Activated B cell treated with CpG ODN at 0.5 μM for 24 hours (primary cell): ENCODE measurements around the gene PHF5A. TPM values are rescaled to one million over a fixed set of nuclear protein-coding genes. Genes with fewer than 3 reads are reported as not detected.

Source experiments
- ATAC-seq: fragments of 200-7000 bp; cut with Tn5 transposase; one replicate; pipeline ENCODE4 v1.10.0; 2021; ENCODE audit warnings: low read depth, mild to moderate bottlenecking, moderate library complexity
- CTCF ChIA-PET: fragments of 350-600 bp; sonication (Branson Sonifier 250); formaldehyde crosslinking; loops from one replicate; lab custom pipeline; 2021; ENCODE audit warnings: antibody characterized with exemption; lab: Charles Lee
- POLR2A ChIA-PET: fragments of 350-600 bp; sonication (Branson Sonifier 250); formaldehyde crosslinking; loops from one replicate; lab custom pipeline; 2021; ENCODE audit warnings: antibody characterized with exemption; lab: Charles Lee
- DNase-seq: peaks from one replicate; pipeline ENCODE4 v3.0.0; 2022
- H3K27ac Mint-ChIP-seq: one replicate; pipeline ENCODE4 v1.8.0; 2020; ENCODE audit warnings: mixed read lengths
- H3K27me3 Mint-ChIP-seq: one replicate; pipeline ENCODE4 v1.8.0; 2021; ENCODE audit warnings: mixed read lengths
- H3K36me3 Mint-ChIP-seq: one replicate; pipeline ENCODE4 v1.8.0; 2021; ENCODE audit warnings: low read depth, mixed read lengths
- H3K4me1 Mint-ChIP-seq: one replicate; pipeline ENCODE4 v1.8.0; 2021; ENCODE audit warnings: mixed read lengths
- H3K4me3 Mint-ChIP-seq: one replicate; pipeline ENCODE4 v1.8.0; 2020; ENCODE audit warnings: mild to moderate bottlenecking, mixed read lengths
- H3K9me3 Mint-ChIP-seq: one replicate; pipeline ENCODE4 v1.8.0; 2020; ENCODE audit warnings: mixed read lengths
- CTCF ChIP-seq: fragments of 200-600 bp; IDR thresholded peaks from one replicate; pipeline ENCODE4 v1.8.0; 2022; ENCODE audit warnings: antibody characterized with exemption, mild to moderate bottlenecking
- intact Hi-C: fragments of 100-400 bp; cut with micrococcal nuclease; formaldehyde crosslinking; loops from one replicate; pipeline ENCODE4 v1.15.1; 2024
- total RNA-seq: library from RNA; stranded (reverse); gene quantifications from 2 replicates; pipeline ENCODE4 v1.2.3, GENCODE V29; 2022

The PHF5A gene
- total RNA-seq, 1 donor from 2014 or later: 54.0 TPM

GRCh38 chr22:41431656-41432055 lies 36.8 kb downstream of the PHF5A start:
- no peak for TF ChIP-seq CTCF
- ChIA-PET CTCF (no interaction called here), POLR2A (no interaction called here)
- Mint-ChIP-seq H3K4me3 (no peak overlapping the region), H3K27ac (peak overlapping the region; percentile 53), H3K4me1 (peaks cover 12% of the 10 kb centered on the region), H3K27me3 (no peaks in the 10 kb centered on the region), H3K9me3 (no peaks in the 10 kb centered on the region), H3K36me3 (peaks cover 64% of the 10 kb centered on the region)
- ATAC-seq: no peak
- intact Hi-C loops: no loop called here
- no peak for DNase-seq

- Mint-ChIP-seq H3K27ac (no peak overlapping the region), H3K36me3 (peaks cover 56% of the 10 kb centered on the region), H3K9me3 (no peaks in the 10 kb centered on the region), H3K4me1 (peaks cover 22% of the 10 kb centered on the region), H3K27me3 (no peaks in the 10 kb centered on the region), H3K4me3 (no peak overlapping the region)
- ATAC-seq (no peak), DNase-seq (no peak)
- CTCF ChIA-PET: no interaction called here
- POLR2A ChIA-PET: interaction anchor here (0.9 kb wide), 1 partner anchor 19 kb away, joined by 4 read pairs; no protein-coding TSS in a partner anchor
- no peak for TF ChIP-seq CTCF
- intact Hi-C loops: no loop called here
These were observed 38.5 kb downstream of the PHF5A start for GRCh38 chr22:41429951-41430332.

GRCh38 chr22:41429232-41429950 lies 39.1 kb downstream of the PHF5A start:
- Mint-ChIP-seq H3K36me3 (peaks cover 54% of the 10 kb centered on the region), H3K27ac (no peak overlapping the region), H3K4me1 (peaks cover 25% of the 10 kb centered on the region), H3K4me3 (no peak overlapping the region), H3K27me3 (no peaks in the 10 kb centered on the region), H3K9me3 (no peaks in the 10 kb centered on the region)
- ATAC-seq: no peak
- POLR2A ChIA-PET: interaction anchor here (0.9 kb wide), 1 partner anchor 19 kb away, joined by 4 read pairs; no protein-coding TSS in a partner anchor
- intact Hi-C loops: no loop called here
- CTCF ChIA-PET: no interaction called here
- TF ChIP-seq CTCF: no peak
- DNase-seq: no peak

- ChIA-PET CTCF (interaction anchor here (1.4 to 1.8 kb wide), 3 partner anchors 11 to 91 kb away, joined by 3 to 4 read pairs (median 4); no protein-coding TSS in a partner anchor), POLR2A (interaction anchor here (0.7 to 5.3 kb wide), 7 partner anchors 17 to 358 kb away, joined by 5 to 46 read pairs (median 8); partner anchors contain the start of genes ACO2, PHF5A and TOB2)
- Mint-ChIP-seq H3K27ac (peak overlapping the region; percentile 73), H3K36me3 (peaks cover 46% of the 10 kb centered on the region), H3K9me3 (no peaks in the 10 kb centered on the region), H3K4me1 (peaks cover 46% of the 10 kb centered on the region), H3K27me3 (no peaks in the 10 kb centered on the region), H3K4me3 (peak overlapping the region; percentile 25)
- intact Hi-C loops: loop anchor here (2.0 kb wide), 1 partner anchor 19 kb away; no protein-coding TSS in a partner anchor
- ATAC-seq (peak; percentile 63), DNase-seq (no peak)
- no peak for TF ChIP-seq CTCF
These were observed 42.7 kb downstream of the PHF5A start for GRCh38 chr22:41425660-41426365.

GRCh38 chr22:41418717-41419116 lies 49.8 kb downstream of the PHF5A start:
- DNase-seq (no peak), ATAC-seq (no peak)
- Mint-ChIP-seq H3K36me3 (peaks cover 18% of the 10 kb centered on the region), H3K27ac (no peak overlapping the region), H3K9me3 (no peaks in the 10 kb centered on the region), H3K4me1 (peaks cover 54% of the 10 kb centered on the region), H3K4me3 (no peak overlapping the region), H3K27me3 (no peaks in the 10 kb centered on the region)
- intact Hi-C loops: no loop called here
- POLR2A ChIA-PET: interaction anchor here (0.5 to 3.2 kb wide), 3 partner anchors 10 to 60 kb away, joined by 3 to 25 read pairs (median 3); partner anchors contain the start of gene TOB2
- CTCF ChIA-PET: interaction anchor here (0.6 to 1.7 kb wide), 2 partner anchors 15 to 53 kb away, joined by 4 read pairs; no protein-coding TSS in a partner anchor
- TF ChIP-seq CTCF: no peak
